ENCODE data around the gene DGKB.

Gene DGKB

DNA sequence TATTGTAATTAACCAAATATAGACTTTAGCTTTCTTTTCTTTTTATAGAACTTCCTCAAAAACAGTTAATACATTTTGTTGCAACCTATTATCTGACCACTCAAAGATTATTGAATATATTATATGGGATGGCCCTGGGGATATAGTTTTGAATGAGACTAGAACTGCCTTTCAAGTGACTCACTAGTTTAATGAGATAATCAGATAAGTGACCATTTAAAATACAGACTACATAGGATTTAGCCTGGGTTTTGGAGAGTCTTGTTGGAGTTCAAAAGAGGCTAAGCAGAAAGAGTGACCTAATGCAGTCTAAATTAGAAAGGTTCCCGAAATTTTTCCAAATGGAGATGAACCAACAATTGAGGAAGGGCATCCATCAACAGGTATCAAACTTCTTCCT is 607.9 kb downstream of the DGKB start (continued):
- TF ChIP-seq, protein P1, sequence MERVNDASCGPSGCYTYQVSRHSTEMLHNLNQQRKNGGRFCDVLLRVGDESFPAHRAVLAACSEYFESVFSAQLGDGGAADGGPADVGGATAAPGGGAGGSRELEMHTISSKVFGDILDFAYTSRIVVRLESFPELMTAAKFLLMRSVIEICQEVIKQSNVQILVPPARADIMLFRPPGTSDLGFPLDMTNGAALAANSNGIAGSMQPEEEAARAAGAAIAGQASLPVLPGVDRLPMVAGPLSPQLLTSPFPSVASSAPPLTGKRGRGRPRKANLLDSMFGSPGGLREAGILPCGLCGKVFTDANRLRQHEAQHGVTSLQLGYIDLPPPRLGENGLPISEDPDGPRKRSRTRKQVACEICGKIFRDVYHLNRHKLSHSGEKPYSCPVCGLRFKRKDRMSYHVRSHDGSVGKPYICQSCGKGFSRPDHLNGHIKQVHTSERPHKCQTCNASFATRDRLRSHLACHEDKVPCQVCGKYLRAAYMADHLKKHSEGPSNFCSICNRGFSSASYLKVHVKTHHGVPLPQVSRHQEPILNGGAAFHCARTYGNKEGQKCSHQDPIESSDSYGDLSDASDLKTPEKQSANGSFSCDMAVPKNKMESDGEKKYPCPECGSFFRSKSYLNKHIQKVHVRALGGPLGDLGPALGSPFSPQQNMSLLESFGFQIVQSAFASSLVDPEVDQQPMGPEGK (CRISPR knock-in tag; IDR thresholded peaks at IDR 0.05; ENCODE audit: borderline replicate concordance), result peak; percentile 43; the same call in 1 of the 2 replicates

DNA sequence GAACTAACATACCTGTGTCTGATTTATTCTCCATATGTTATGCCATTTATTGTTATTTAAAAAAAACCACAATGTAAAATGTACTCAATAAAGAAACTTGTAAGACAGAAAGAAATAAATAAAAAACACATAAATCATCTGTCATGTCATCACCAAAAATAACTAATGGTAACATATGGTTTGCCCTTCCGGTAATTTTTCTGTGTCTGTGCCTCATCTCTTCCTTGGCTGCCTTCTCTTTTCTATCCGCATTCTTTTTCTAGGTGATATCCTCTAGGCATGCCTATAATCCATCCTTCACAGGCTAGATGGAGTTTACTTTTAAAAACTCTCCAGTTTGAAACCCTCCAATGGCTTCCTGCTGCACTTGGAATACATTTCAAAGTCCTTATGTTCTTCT is 609.1 kb downstream of the DGKB start:
- ATAC-seq, result no peak
- TF ChIP-seq ISL1 (CRISPR knock-in tag; IDR thresholded peaks at IDR 0.05), result peak; percentile 30
- TF ChIP-seq, protein P2, sequence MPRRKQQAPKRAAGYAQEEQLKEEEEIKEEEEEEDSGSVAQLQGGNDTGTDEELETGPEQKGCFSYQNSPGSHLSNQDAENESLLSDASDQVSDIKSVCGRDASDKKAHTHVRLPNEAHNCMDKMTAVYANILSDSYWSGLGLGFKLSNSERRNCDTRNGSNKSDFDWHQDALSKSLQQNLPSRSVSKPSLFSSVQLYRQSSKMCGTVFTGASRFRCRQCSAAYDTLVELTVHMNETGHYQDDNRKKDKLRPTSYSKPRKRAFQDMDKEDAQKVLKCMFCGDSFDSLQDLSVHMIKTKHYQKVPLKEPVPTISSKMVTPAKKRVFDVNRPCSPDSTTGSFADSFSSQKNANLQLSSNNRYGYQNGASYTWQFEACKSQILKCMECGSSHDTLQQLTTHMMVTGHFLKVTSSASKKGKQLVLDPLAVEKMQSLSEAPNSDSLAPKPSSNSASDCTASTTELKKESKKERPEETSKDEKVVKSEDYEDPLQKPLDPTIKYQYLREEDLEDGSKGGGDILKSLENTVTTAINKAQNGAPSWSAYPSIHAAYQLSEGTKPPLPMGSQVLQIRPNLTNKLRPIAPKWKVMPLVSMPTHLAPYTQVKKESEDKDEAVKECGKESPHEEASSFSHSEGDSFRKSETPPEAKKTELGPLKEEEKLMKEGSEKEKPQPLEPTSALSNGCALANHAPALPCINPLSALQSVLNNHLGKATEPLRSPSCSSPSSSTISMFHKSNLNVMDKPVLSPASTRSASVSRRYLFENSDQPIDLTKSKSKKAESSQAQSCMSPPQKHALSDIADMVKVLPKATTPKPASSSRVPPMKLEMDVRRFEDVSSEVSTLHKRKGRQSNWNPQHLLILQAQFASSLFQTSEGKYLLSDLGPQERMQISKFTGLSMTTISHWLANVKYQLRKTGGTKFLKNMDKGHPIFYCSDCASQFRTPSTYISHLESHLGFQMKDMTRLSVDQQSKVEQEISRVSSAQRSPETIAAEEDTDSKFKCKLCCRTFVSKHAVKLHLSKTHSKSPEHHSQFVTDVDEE (CRISPR knock-in tag; IDR thresholded peaks at IDR 0.05), result no peak

DNA sequence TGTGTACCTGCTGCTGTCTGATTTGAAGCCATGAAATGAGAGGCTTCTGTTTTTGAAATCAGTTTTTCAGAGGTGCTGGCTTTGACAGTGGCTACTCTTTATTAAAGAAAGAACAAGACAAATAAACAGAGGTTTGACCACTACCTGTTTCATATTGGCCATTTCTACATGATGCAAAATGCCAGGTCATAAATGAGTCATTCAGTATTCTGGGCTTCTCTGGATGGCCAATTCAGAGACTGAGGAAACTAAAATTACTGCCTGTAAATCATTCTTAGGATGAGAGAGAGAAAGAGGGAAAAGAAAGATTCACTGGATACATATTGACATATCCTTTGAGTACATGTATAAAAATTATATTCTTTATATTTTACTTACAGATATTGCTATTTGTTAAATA is 609.8 kb downstream of the DGKB start:
- ATAC-seq, result no peak
- TF ChIP-seq ZNF8 (CRISPR knock-in tag; IDR thresholded peaks at IDR 0.05) (no peak), BACH2 (CRISPR knock-in tag; IDR thresholded peaks at IDR 0.05; ENCODE audit: borderline replicate concordance) (no peak), ZC3H10 (CRISPR knock-in tag; IDR thresholded peaks at IDR 0.05) (no peak), CSDC2 (CRISPR knock-in tag; IDR thresholded peaks at IDR 0.05) (no peak), TOX (CRISPR knock-in tag; IDR thresholded peaks at IDR 0.05; ENCODE audit: borderline replicate concordance) (no peak), PPARA (CRISPR knock-in tag; IDR thresholded peaks at IDR 0.05; ENCODE audit: borderline replicate concordance) (no peak), OSR1 (CRISPR knock-in tag; IDR thresholded peaks at IDR 0.05) (no peak), SNAI2 (CRISPR knock-in tag; IDR thresholded peaks at IDR 0.05) (no peak), ARNTL (CRISPR knock-in tag; IDR thresholded peaks at IDR 0.05; ENCODE audit: borderline replicate concordance, low read depth) (no peak), RARB (CRISPR knock-in tag; IDR thresholded peaks at IDR 0.05) (no peak)
- TF ChIP-seq, protein P3, sequence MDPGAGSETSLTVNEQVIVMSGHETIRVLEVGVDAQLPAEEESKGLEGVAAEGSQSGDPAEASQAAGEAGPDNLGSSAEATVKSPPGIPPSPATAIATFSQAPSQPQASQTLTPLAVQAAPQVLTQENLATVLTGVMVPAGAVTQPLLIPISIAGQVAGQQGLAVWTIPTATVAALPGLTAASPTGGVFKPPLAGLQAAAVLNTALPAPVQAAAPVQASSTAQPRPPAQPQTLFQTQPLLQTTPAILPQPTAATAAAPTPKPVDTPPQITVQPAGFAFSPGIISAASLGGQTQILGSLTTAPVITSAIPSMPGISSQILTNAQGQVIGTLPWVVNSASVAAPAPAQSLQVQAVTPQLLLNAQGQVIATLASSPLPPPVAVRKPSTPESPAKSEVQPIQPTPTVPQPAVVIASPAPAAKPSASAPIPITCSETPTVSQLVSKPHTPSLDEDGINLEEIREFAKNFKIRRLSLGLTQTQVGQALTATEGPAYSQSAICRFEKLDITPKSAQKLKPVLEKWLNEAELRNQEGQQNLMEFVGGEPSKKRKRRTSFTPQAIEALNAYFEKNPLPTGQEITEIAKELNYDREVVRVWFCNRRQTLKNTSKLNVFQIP (CRISPR knock-in tag; IDR thresholded peaks at IDR 0.05; ENCODE audit: borderline replicate concordance, low read depth), result no peak
- TF ChIP-seq, protein P4, sequence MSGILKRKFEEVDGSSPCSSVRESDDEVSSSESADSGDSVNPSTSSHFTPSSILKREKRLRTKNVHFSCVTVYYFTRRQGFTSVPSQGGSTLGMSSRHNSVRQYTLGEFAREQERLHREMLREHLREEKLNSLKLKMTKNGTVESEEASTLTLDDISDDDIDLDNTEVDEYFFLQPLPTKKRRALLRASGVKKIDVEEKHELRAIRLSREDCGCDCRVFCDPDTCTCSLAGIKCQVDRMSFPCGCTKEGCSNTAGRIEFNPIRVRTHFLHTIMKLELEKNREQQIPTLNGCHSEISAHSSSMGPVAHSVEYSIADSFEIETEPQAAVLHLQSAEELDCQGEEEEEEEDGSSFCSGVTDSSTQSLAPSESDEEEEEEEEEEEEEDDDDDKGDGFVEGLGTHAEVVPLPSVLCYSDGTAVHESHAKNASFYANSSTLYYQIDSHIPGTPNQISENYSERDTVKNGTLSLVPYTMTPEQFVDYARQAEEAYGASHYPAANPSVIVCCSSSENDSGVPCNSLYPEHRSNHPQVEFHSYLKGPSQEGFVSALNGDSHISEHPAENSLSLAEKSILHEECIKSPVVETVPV (CRISPR knock-in tag; IDR thresholded peaks at IDR 0.05), result no peak
- TF ChIP-seq, protein P1 (CRISPR knock-in tag; IDR thresholded peaks at IDR 0.05; ENCODE audit: borderline replicate concordance), result no peak

DNA sequence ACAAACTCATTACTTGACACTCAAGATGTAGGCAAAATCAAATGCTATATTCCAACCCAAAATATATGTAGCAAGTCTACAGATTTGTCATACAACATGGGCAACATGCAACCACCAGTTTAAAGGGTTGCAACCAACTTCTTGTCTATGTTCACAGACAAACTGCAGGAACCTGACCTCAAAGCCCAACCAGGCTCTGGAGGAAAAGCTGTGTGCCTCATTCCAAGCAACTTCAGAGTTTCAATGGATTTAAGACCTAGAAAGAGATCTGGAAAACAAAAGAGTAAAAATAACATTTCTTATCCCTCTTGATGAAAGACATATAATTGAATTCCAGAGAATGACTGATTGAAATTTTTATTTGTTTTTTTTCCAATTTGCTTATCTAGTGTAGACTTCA is 612.6 kb downstream of the DGKB start:
- TF ChIP-seq PPARA (CRISPR knock-in tag; IDR thresholded peaks at IDR 0.05; ENCODE audit: borderline replicate concordance) (no peak), ISL1 (CRISPR knock-in tag; IDR thresholded peaks at IDR 0.05) (peak; percentile 83)
- TF ChIP-seq, protein P5, sequence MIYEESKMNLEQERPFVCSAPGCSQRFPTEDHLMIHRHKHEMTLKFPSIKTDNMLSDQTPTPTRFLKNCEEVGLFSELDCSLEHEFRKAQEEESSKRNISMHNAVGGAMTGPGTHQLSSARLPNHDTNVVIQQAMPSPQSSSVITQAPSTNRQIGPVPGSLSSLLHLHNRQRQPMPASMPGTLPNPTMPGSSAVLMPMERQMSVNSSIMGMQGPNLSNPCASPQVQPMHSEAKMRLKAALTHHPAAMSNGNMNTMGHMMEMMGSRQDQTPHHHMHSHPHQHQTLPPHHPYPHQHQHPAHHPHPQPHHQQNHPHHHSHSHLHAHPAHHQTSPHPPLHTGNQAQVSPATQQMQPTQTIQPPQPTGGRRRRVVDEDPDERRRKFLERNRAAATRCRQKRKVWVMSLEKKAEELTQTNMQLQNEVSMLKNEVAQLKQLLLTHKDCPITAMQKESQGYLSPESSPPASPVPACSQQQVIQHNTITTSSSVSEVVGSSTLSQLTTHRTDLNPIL (CRISPR knock-in tag; IDR thresholded peaks at IDR 0.05; ENCODE audit: low read depth), result no peak
- ATAC-seq, result no peak

Measured in SK-N-SH treated with all-trans-retinoic acid at 6 μM for 48 hours (cell line).